Hepatocyte (in vitro differentiated cells): ENCODE data around the gene AGAP1. TPM values are rescaled to one million over a fixed set of nuclear protein-coding genes. Genes with fewer than 3 reads are reported as not detected.

Experiments used
- DNase-seq: peaks from one replicate; pipeline ENCODE4 v3.0.0-alpha.2; 2016; ENCODE audit warnings: low spot score
- H2AFZ ChIP-seq: fragments of 200-600 bp; sonication (generic); 2 replicates; pipeline ENCODE4 v1.6.0; 2016; ENCODE audit warnings: antibody characterized with exemption, mild to moderate bottlenecking
- H3K27ac ChIP-seq: fragments of 200-600 bp; sonication (generic); 2 replicates; pipeline ENCODE4 v1.5.1; 2016; ENCODE audit warnings: mild to moderate bottlenecking
- H3K27me3 ChIP-seq: fragments of 200-600 bp; sonication (generic); 2 replicates; pipeline ENCODE4 v1.6.1; 2016
- H3K36me3 ChIP-seq: fragments of 200-600 bp; sonication (generic); replicated peaks from 2 replicates; pipeline ENCODE4 v1.5.1; 2016; ENCODE audit warnings: low read depth; ENCODE audit not compliant: insufficient read depth
- H3K4me1 ChIP-seq: fragments of 200-600 bp; sonication (generic); 2 replicates; pipeline ENCODE4 v1.5.1; 2016; ENCODE audit warnings: mild to moderate bottlenecking, moderate library complexity; ENCODE audit not compliant: insufficient read depth
- H3K4me2 ChIP-seq: fragments of 200-600 bp; sonication (generic); 2 replicates; pipeline ENCODE4 v1.6.0; 2016
- H3K4me3 ChIP-seq: fragments of 200-600 bp; sonication (generic); 2 replicates; pipeline ENCODE4 v1.5.1; 2016; ENCODE audit warnings: mild to moderate bottlenecking
- H3K79me2 ChIP-seq: fragments of 200-600 bp; sonication (generic); 2 replicates; pipeline ENCODE4 v1.6.0; 2017; ENCODE audit warnings: mild to moderate bottlenecking
- H3K9me2 ChIP-seq: fragments of 200-600 bp; sonication (generic); replicated peaks from 2 replicates; pipeline ENCODE4 v1.6.0; 2017; ENCODE audit warnings: mild to moderate bottlenecking; ENCODE audit not compliant: insufficient read depth
- H3K9me3 ChIP-seq: fragments of 200-600 bp; sonication (generic); 2 replicates; pipeline ENCODE4 v1.5.1; 2016; ENCODE audit warnings: low read depth, mild to moderate bottlenecking
- H4K20me1 ChIP-seq: fragments of 200-600 bp; sonication (generic); 2 replicates; pipeline ENCODE4 v1.6.0; 2016; ENCODE audit warnings: mild to moderate bottlenecking; ENCODE audit not compliant: insufficient read depth, poor library complexity, severe bottlenecking
- EZH2 ChIP-seq: fragments of 200-600 bp; sonication (generic); IDR thresholded peaks from 2 replicates; pipeline ENCODE4 v1.6.1; 2016; ENCODE audit warnings: antibody characterized with exemption, mild to moderate bottlenecking, borderline replicate concordance
- EZH2phosphoT487 ChIP-seq: fragments of 200-600 bp; sonication (generic); IDR thresholded peaks from one replicate; pipeline ENCODE4 v1.6.1; 2018; ENCODE audit warnings: antibody characterized with exemption, mild to moderate bottlenecking, low read depth, moderate library complexity; ENCODE audit not compliant: unreplicated experiment, severe bottlenecking
- WGBS: methylation state at CpG from one replicate; pipeline ENCODE4 v1.1.6; 2016; ENCODE audit warnings: low lambda C conversion rate; ENCODE audit errors: missing lambda C conversion rate; 5-methylcytosine and 5-hydroxymethylcytosine counted together
- polyA plus RNA-seq: library from polyadenylated mRNA; unstranded; fragments of >200 nt; fragmentation: Nextera tagmentation; extraction: Ambion mirVana; gene quantifications from 2 replicates; pipeline ENCODE4 v1.2.1, GENCODE V29; 2016
- total RNA-seq: library from RNA; depleted of rRNA; stranded (reverse); fragments of >200 nt; gene quantifications from 2 replicates; pipeline ENCODE4 v1.2.3, GENCODE V29; 2014
- TF ChIP-seq, protein P1 (sequence below): fragments of 200-600 bp; sonication (generic); IDR thresholded peaks from 2 replicates; pipeline ENCODE4 v1.5.1; 2016; ENCODE audit warnings: antibody characterized with exemption, mild to moderate bottlenecking; ENCODE audit not compliant: poor library complexity

AGAP1 gene
- total and polyA plus RNA-seq, 2 experiments from 2014 or later, result 12.1 to 20.0 TPM

DNA sequence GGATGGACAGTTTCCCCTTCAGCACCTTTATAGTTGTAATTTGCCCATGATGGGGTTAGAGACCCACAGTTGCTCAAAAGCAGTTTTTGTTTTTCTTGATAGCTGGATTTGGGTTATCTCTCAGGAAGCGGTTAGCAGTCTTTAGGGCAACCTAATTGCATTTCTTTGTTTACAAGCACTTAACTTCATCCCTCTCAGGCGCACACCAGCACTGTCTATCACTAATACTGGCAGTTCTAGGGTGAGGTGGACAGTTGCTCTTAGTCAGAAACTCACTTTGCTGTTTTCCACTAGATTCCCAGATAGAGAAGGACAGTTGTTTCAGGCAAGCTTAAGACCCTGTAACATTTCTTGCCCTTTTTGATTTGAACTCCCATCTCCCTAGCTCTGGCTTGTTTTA lies 146.0 kb downstream of the AGAP1 start:
- no peaks in the 10 kb centered on the region for H3K9me2 ChIP-seq
- no peak for DNase-seq
- H4K20me1 ChIP-seq, result peaks cover 21% of the 10 kb centered on the region
- no peak overlapping the region for H2AFZ ChIP-seq
- H3K4me3 ChIP-seq, result no peak overlapping the region
- H3K4me2 ChIP-seq, result no peak overlapping the region
- no peaks in the 10 kb centered on the region for H3K9me3 ChIP-seq
- H3K36me3 ChIP-seq, result no peaks in the 10 kb centered on the region
- peaks cover 60% of the 10 kb centered on the region for H3K79me2 ChIP-seq
- no peaks in the 10 kb centered on the region for H3K27me3 ChIP-seq
- WGBS, result 67% methylated on average over 2 of the region's 2 CpGs
- H3K27ac ChIP-seq, result peak overlapping the region; percentile 42
- H3K4me1 ChIP-seq, result peaks cover 19% of the 10 kb centered on the region
- no peak for TF ChIP-seq EZH2phosphoT487
- TF ChIP-seq EZH2, result no peak
- TF ChIP-seq, protein P1, sequence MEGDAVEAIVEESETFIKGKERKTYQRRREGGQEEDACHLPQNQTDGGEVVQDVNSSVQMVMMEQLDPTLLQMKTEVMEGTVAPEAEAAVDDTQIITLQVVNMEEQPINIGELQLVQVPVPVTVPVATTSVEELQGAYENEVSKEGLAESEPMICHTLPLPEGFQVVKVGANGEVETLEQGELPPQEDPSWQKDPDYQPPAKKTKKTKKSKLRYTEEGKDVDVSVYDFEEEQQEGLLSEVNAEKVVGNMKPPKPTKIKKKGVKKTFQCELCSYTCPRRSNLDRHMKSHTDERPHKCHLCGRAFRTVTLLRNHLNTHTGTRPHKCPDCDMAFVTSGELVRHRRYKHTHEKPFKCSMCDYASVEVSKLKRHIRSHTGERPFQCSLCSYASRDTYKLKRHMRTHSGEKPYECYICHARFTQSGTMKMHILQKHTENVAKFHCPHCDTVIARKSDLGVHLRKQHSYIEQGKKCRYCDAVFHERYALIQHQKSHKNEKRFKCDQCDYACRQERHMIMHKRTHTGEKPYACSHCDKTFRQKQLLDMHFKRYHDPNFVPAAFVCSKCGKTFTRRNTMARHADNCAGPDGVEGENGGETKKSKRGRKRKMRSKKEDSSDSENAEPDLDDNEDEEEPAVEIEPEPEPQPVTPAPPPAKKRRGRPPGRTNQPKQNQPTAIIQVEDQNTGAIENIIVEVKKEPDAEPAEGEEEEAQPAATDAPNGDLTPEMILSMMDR, result no peak

DNA sequence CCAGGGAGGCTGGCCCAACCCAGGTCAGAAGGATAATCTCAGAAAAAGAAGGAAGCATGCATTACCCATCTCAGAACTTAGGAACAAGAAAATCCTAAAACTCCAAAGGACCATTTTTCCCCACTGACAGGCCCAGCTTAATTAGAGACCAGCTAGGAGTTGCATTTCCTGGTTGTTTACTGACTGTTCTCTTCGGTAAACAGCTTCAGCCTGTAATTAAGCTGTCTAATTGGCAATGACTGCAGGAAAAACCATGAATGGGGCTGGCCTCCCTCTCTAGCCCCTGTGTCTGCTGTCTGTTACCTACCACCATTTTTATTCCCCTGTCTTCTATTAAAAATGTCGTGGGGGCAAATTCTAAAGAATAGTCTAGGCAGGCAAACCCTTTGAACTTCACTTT lies 146.5 kb downstream of the AGAP1 start:
- H3K79me2 ChIP-seq, result peaks cover 60% of the 10 kb centered on the region
- no peak overlapping the region for H3K4me2 ChIP-seq
- H3K27me3 ChIP-seq, result no peaks in the 10 kb centered on the region
- H3K9me3 ChIP-seq, result no peaks in the 10 kb centered on the region
- DNase-seq, result no peak
- no peaks in the 10 kb centered on the region for H3K9me2 ChIP-seq
- H3K4me3 ChIP-seq, result no peak overlapping the region
- peaks cover 21% of the 10 kb centered on the region for H4K20me1 ChIP-seq
- H2AFZ ChIP-seq, result no peak overlapping the region
- peaks cover 19% of the 10 kb centered on the region for H3K4me1 ChIP-seq
- WGBS, result 44% methylated on average over 2 of the region's 2 CpGs
- H3K27ac ChIP-seq, result no peak overlapping the region
- no peak for TF ChIP-seq EZH2
- no peaks in the 10 kb centered on the region for H3K36me3 ChIP-seq

DNA sequence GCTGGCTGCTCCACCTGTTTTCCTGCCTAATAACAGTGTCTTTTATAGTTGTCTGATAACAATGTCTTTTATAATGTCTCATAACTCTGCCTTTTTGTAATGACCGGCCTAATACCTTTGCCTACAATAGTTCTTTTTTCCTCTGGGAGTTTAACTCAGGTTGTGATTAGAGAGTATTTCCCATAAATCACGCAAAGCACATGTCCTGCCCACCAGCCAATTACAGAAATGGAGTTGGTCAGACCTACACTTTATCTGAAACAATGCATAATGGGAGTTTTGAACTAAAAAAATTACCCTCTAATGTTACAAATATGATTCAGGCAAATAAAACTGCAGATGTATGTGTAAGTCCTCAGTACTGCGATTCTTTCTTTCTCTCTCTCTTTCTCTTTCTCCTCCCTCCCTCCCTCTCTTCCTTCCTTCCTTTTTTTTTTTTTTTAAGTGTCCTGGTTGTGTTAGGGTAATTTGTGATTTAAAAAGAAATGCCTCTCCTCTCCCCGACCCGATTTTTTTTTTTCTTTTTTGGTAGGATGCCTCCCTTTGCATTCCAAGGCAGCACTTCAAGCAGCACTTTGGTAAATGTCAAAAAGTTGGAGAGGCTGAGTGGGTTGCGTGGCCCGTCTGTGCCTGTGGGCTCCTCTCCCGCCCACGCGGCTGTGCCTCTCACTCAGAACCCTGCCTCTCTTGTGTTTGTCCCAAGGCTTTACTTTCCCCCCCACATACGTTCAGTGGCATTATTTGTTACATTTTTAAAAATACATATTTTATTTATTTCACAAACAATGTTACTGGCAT lies 147.3 kb downstream of the AGAP1 start:
- peaks cover 68% of the 10 kb centered on the region for H3K79me2 ChIP-seq

DNA sequence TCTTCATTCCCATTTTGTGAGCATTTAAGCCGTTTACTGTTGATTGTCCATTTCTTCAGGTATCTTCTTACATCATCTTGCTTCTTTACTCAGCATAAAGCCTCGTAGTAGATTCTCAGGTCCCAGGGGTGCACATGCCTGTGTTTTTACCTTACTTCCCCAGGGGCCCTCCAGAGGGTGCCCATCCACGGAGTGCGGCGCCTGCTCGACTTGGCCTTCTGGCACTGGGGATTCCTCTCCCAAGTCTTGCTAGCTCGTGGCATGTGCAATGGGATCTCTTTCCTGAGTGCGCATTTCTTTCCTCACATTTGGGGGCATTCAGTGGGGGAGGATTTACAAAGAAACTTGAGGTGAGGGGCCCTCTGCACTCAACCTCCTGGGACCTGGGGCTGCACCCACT lies 148.1 kb downstream of the AGAP1 start:
- Histone ChIP-seq H3K36me3 (no peaks in the 10 kb centered on the region), H3K27ac (no peak overlapping the region), H4K20me1 (peaks cover 21% of the 10 kb centered on the region), H3K79me2 (peaks cover 67% of the 10 kb centered on the region), H3K9me2 (no peaks in the 10 kb centered on the region), H3K4me1 (peaks cover 19% of the 10 kb centered on the region), H3K9me3 (no peaks in the 10 kb centered on the region), H3K4me3 (no peak overlapping the region), H3K4me2 (no peak overlapping the region), H3K27me3 (no peaks in the 10 kb centered on the region), H2AFZ (no peak overlapping the region)
- TF ChIP-seq, protein P1, result no peak
- no peak for TF ChIP-seq EZH2
- TF ChIP-seq EZH2phosphoT487, result no peak
- WGBS, result 84% methylated on average over 8 of the region's 8 CpGs
- DNase-seq, result no peak

More for the DNA sequence above, 147.3 kb downstream of the AGAP1 start:
- Histone ChIP-seq H3K9me3 (no peaks in the 10 kb centered on the region), H3K4me3 (no peak overlapping the region), H3K4me1 (peaks cover 19% of the 10 kb centered on the region), H3K36me3 (no peaks in the 10 kb centered on the region), H3K9me2 (no peaks in the 10 kb centered on the region), H3K27ac (no peak overlapping the region), H2AFZ (no peak overlapping the region), H3K4me2 (no peak overlapping the region), H3K27me3 (no peaks in the 10 kb centered on the region), H4K20me1 (peaks cover 21% of the 10 kb centered on the region)
- no peak for DNase-seq
- TF ChIP-seq, protein P1, result no peak
- TF ChIP-seq EZH2phosphoT487, result no peak
- TF ChIP-seq EZH2, result no peak
- WGBS, result 65% methylated on average over 11 of the region's 11 CpGs
